HG02798 (cell line): ENCODE results near the gene PSIP1.
"Not testable (repeated sequence)": the region's sequence is repeated elsewhere in the genome, so short reads cannot be mapped to it uniquely, and the experiment has no call there.

Source experiments
- ATAC-seq: cut with Tn5 transposase; IDR thresholded peaks from one replicate; pipeline ENCODE4 v1.9.1; 2021; ENCODE audit warnings: mild to moderate bottlenecking; ENCODE audit not compliant: unreplicated experiment, poor library complexity

Gene PSIP1

DNA sequence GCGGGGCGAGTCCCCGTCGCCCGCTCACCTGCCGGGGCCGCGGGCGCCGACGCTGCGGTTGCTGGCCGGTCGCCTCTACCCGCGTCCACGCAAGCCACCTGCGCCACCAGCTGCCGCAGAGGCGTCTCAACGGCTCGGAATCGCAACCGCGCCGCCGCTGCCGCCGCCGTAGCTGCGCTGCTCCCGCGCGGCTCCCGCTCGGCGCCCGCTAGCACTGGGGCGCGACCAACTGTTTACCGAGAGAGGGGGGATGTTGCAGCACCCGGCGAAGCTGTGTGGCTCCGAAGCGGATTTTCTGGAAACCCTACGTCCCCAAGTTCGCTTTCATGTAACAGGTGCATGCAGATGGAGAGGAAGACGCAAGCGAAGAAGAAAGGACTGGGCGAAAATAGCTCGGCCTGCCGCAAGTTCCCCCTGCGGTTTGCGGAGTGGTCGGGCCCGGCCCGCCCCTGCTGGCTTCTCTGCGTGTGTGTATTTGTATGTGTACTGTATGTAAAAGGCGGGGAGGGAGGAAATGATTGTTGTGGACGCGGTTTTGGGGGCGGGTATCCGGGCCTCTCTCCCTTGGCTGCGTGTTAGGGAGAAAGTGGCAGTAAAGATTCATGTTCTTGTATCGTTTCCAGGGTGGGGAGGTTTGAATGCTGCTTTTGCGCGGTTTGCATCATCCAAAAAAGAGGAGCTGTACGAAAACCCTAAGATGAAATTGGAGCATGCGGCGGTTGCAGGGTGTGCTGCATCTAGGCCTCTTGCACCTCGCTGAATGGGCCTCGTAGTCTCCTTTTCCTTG, at the start of gene PSIP1:
TSS of gene PSIP1 (minus strand) at position 182 of the 787 bp plus-strand sequence. CDS start 782 bp downstream, outside the sequence.
- ATAC-seq = peak; percentile 81

DNA sequence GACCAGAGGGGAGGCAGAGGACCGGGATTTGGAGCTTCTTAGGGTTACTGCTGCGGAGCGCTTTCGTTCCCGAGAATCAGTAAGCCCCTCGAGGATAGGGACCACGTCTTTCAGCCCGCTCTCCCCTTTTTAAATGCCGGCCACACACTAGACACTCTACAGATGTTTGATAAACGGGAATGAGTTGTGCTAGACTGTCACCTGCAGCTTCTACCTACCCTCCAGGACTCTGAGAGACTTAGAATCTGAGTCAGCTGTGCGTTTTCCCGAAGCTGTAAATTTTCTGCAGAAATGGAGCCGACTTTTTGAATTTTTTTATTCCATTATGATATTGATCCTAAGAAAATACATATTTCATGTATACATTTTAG, 42.7 kb upstream of the PSIP1 start:
- peak; percentile 23 for ATAC-seq

DNA sequence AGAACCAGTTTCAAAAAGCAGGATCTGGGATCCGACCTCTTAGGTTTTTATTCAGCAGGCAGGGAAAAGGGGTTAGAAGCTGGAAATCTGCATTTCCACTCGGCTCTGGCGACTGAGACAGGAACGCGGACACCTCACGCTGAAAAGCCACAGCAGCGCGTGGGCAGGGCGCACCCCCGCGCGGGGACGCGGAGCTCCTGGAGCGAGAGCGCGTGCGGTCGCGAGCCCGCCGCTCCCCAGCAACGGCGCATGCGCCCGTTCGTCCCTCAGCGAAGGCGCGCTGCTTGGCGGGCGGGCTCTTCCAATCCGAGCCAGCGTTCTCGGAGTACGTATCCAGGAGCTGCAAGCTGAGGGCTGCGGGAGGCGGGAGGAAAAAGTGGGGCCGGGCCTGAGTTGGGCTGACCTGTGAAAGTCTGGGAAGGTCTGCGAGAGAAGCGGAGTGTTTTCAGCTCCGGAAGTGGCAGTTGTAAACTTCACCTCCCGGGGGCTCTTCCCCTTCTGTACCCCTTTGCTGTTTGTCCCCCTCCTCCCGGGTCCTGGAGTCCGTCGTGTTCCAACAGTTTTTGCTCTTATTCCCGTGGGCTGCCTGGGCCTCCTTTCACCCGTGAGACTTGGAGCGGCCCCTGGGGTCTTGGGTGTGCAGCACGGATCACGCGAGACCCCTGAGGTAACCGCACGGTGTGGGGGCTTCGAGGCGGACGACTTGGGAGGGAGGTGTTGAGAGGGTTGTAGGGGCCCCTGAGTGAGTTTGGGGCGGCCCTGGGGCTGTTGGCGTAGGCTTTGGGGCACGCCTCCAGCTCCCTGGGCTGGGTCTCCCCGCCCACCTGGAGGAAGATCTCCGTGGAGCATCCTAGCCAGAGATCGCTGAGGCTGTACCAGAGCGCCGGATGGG, 42.1 kb upstream of the PSIP1 start, which contains the start of gene CCDC171:
TSS of gene CCDC171 (plus strand) at position 408 of the 892 bp plus-strand sequence. CDS start 11,046 bp downstream, outside the sequence.
- peak; percentile 87 for ATAC-seq

DNA sequence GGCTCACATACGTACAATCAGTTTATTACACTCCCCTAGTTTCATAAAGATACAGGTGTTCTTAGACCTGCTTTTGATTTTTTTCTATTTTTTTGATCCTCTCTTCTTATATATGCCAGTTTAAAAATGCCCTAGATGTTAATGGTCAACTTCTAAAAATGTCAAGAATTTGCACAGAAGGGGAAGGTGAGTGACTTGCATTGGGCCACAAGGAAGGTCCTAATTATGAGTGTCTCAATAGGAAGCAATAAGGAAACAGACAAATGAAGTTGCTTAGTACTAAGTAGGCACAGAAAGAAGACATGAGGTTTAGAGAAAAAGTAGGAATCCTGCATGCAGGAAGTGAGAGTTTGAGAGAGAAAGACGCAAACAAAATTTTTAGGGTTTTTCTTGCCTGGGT, 38.8 kb upstream of the PSIP1 start:
- no peak for ATAC-seq

DNA sequence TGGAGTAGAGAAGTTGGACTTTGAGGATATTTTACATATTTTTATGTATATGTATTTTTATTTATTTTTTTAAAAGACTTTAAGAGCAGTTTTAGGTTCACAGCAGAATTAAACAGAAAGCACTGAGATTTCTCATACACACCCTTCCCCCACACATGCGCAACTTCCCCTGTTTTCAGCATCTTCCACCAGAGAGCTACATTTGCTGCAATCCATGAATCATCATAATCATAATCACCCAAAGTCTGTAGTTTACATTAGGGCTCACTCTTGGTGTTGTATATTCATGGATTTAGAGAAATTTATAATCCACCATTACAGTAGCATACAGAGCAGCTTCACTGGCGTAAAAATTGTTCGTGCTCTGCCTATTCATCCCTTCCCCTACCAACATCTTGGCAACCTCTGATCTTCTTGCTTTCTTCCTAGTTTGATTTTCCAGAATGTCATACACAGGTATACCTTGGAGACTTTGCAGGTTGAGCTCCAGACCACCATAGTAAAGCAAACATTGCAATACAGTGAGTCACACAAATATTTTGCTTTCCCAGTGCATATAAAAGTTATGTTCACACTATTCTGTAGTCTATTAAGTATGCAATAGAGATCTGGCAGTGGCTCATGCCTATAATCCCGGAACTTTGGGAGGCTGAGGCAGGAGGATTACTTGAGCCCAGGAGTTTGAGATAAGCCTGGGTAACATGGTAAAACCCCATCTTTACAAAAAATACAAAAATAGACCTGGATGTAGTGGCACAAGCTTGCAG, 32.5 kb upstream of the PSIP1 start:
- ATAC-seq = no peak

DNA sequence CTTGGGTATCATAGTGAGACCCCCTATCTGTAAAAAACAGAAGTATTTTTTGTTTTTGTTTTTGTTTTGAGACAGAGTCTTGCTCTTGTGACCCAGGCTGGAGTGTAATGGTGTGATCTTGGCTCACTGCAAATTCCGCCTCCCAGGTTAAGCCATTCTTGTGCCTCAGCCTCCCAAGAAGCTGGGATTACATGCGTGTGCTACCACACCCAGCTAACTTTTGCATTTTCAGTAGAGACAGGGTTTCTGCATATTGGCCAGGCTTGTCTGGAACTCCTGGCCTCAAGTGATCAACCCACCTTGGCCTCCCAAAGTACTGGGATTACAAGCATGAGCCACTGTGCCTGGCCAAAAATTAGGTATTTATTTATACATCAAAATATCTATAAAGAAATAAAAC, 31.9 kb upstream of the PSIP1 start:
- no peak for ATAC-seq

DNA sequence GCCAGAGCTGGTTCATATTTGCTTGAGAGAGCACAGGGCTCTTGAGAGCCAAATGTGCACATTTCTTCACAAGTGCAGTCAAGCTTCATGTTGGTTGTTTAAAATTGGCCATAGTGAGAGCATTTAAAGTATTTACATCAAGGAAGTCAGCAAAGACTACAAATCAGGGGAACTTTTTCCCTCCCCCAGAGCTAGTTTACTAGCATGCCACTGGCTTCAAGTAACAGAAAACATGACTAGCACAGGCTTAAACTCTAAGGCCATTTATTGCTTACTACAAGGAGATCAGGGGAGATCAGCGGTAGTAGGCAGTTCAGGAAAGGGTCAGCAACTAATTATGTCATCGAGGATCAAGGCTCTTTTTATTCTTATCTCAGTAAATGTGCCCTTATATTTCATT, 31.1 kb upstream of the PSIP1 start:
- ATAC-seq = no peak

DNA sequence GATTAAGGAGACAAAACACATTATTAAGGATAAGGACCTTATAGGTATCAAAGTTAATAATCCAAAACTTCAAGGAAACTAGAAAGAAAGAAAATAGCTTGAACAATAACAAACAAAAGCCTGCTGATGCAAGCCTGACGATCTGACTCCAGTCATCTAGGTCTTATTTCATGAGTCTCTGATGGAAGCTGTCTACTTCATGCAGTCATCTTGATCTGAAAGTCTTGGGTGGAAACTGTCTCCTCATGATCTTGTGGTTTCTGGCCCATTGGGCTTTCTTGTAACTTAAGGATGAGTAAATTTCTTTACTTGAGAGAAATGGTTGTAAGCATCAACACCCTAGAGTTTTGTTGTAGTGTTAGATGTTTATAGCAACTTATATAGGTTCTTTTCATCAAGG, 20.6 kb upstream of the PSIP1 start:
- ATAC-seq = peak; percentile 21

DNA sequence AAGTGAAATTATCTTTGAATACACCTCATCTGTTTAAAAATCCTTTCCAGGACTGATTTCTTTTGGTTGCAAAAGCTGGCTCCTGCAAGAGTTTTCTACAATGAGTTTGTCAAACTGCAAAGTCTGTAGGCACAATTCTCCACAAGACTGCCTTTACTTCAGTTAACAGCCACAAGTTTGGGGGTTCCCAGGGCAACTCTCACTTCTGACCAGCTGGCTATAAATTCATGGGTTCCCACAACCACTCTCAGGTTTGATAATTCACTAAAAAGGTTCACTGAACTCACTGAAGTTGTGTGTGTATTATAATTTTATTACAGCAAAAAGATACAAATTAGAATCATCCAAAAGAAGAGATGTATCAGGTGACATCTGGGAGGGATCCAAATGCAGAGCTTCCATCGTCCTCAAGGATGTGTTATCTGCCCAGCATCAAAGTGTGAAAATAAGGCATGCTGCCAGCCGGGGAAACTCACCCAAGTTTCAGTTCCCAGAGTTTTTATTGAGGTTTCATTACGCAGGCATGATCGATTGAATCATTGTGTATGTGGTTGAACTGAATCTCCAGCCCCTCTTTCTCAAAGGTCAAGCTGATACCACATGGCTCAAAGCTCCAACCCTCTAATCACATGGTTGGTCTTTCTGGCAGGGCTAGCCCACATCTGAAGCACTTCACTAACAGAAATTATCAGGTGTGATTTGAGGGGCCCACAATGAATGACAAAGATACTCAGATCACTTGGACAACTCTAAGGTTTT, 19.0 kb upstream of the PSIP1 start:
- peak; percentile 85 for ATAC-seq

DNA sequence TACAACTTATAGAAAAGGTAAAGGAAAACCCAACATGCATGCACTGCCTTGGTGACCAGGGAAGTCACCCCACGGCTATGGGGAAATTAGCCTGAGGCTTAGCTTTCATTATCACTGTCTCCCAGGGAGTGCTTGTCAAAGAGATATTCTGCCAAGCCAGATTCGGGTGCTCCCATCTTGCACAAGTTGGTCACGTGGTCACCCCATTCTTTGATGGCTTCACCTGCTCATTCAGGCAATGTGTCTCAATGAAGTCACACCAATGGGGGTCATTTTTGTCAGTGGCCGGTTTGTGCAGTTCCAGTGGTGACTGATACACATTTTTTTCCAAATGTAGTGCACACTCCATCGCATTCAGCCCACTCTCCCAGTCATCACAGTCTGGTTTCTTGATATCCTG, 16.3 kb upstream of the PSIP1 start:
- ATAC-seq = not testable (repeated sequence)

DNA sequence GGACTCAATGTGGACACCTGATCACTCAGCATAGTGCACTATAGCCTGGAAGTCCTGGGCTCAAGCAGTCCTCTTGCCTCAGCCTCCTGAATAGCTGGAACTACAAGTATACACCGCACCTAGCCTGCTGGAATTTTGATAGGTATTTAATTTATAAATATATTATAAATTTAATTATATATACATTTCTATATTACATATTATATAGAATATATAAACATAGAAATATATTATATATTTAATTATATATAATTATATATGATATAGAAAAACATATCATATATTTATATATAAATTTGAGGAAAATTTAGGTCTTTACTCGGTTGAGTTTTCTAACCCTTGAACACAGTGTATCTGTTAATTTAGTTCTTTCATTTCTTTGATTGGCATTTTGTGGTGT, 15.2 kb upstream of the PSIP1 start:
- no peak for ATAC-seq

DNA sequence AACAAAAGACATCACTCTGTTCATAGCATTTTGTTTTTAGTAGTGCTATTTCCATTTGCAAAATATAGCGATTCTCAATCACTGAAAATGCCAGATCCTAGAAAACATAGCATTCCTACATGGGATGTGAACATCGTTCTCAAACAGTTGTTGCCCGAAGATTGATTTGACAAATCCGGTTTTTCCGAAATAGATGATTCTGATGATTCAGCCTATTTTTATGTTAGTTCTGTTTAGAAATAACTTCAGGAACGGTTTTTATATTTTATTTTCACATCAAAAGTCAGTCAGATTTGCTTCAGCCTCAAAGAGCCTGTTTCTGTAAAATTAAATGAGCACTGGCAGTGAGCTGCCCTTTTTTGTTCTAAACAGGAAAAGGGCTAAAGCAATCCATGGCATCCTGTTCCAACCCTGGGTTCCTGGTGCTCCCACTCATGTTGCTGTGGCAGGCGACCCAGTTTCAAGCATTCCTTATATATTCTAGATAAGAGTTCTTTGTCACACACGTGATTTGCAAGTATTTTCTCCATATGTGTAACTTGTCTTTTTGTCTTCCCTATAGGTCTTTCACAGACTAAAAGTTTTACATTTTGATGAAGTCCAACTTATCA, 14.2 kb upstream of the PSIP1 start:
- ATAC-seq = no peak

DNA sequence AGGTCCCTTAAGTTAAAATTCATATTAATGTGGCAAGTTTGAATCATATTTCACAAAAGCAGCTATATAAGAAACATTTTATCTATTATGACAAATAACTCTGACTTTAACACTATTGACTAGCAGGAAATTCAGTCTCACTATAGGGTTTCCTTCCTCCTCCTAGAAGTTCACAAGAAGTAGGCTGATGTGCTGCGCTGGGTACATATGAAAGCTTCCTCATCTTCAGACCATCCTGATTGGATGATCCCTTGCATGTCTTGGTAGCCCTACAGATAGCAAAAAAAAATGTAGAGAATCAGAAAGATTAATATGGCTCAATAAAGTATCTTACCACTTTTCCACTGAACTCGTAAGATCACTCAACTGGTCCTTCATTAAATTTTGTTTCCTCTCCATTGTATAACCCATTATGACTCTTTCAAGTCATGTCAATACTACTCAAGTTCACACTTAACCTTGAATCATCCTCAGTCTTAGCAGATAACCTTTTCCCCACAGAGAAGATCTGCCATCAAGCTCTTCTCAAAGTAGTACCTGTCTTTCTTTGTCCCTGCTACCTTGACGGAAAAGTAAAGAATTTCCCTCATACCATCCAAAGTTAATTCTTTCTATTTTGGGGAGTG, 11.5 kb upstream of the PSIP1 start:
- ATAC-seq = no peak

DNA sequence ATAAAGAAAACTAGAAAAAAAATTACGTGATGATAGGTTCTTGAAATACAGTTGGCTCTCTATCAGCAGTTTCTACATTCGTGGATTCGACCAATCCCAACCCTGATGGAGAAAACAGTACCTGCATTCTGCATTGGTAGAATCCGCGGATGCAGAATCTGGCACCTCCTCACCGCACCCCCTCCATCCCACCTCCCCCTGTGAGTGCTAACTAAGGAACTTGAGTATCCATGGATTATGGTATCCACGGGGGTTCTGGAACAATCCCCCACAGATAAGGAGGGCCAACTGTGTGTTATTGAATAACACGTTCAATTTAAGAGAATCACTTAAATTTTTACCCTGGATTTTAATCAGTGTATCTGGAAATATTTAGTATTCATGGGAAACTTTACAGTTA, 10.5 kb upstream of the PSIP1 start:
- ATAC-seq = no peak

DNA sequence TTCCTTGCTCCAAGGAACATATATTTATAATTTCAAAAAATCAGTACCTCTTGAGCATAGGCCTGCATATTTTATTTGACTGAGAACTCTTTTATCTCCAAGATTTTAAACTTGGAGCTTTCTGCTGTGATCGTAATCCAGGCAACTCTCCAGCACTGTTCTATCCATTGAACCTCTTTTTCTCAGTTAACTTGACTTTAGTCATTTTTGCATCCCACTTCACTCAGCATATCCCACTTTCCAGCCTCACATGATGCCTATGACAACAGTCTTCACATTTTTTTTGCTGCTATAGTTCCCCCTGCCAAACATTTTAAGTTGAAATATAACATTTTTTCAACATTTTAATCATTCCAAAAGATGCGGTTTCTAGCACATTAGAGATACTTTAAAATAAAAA, 9.1 kb upstream of the PSIP1 start:
- ATAC-seq = no peak

DNA sequence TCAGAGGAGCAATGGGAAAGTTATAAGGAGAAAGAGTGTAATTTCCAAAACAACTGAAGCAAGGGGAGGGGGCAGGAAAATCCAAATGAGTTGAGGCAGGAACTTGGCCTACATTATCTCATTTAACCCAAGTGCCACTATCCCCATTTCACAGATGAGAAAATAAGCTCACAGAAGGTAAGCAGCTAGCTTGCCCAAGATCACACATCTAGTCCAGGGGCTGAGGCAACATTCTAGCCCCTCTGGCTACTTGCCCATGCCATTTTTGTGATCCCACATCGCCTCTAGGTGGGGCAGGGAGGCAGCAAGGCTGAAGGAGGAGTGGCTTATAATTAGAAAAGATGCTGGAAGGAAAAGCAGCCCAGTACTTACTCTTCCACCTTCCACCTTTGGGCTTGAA, 2.6 kb upstream of the PSIP1 start:
- ATAC-seq = no peak

DNA sequence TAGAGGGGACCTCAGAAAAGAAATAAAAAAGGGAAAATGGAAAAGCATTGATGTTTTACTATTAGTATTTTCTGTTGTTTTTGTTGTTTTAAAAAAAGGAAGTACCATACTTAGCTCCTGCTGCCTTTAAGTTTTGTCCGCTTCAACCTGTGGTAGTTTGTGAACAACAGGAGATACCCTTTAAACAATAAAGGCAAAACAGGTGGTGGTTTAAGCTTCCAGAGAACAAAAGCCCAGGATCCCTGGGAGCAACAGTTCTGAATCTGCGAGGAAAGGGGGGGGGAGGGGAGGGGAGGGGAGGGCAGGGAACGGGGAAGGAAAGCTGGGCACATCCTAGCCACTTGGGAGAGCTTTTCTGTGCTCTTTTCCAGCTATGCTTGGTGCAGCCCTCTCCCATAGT, 2.1 kb upstream of the PSIP1 start:
- no peak for ATAC-seq

DNA sequence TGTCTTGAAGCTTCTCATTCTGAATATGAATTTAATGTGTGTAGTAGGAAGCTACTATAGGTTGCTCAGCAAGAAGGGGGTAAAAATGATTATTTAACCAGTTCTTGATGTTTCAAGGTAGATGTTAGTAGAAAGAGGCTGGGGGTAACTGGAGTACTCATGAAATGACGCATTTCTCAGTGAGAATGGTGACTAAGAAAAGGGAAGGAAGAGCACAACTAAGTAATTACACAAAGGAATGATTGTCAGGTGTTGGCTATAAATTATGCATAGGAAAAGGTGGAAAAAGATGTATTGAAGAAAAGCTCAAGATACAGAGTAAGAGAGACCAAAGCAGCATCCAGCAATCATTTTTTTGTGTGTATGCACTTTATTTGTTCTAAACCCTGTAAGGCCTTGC, 1.4 kb upstream of the PSIP1 start:
- ATAC-seq = no peak
